ENCODE results near the gene CPPED1. TPM values are rescaled to one million over a fixed set of nuclear protein-coding genes. Genes with fewer than 3 reads are reported as not detected.

CPPED1 gene
- total and polyA plus RNA-seq, 2 donors (not counting 1 experiment from before 2014, with no cell fraction given) = 7.4 to 19.8 TPM

GRCh38 chr16:12688951-12689850, 114.5 kb downstream of the CPPED1 start:
- H4K20me1 ChIP-seq (ENCODE audit: control insufficient read depth, extremely low read depth, insufficient read depth, low read length) = no peaks in the 10 kb centered on the region
- no peaks in the 10 kb centered on the region for H3K9me3 ChIP-seq (ENCODE audit: control insufficient read depth, insufficient read depth, low read depth, low read length)
- no peak for DNase-seq (ENCODE audit: low read depth in 2 of 2)
- H2AFZ ChIP-seq (ENCODE audit: low read length) = no peak overlapping the region
- no peak for TF ChIP-seq EZH2 (IDR thresholded peaks at IDR 0.05; ENCODE audit: low read length, missing control alignments)
- no peak for TF ChIP-seq CTCF (conservative IDR thresholded peaks at IDR 0.05 in 1 of 2, IDR thresholded peaks at IDR 0.05 in 1 of 2; ENCODE audit: low read depth in 1 of 2, low read length in 2 of 2)
- no peak overlapping the region for H3K4me2 ChIP-seq (ENCODE audit: extremely low read depth, insufficient read depth, low read length)
- no peak overlapping the region for H3K4me3 ChIP-seq (replicated peaks in 1 of 4; ENCODE audit: control extremely low read depth in 1 of 4, insufficient read depth in 1 of 4, low read depth in 3 of 4, low read length in 4 of 4)
- no peaks in the 10 kb centered on the region for H3K79me2 ChIP-seq (ENCODE audit: control insufficient read depth, insufficient read depth, low read length)
- H3K36me3 ChIP-seq (ENCODE audit: control insufficient read depth, insufficient read depth, low read length) = no peaks in the 10 kb centered on the region
- no peak overlapping the region for H3K27ac ChIP-seq (ENCODE audit: insufficient read depth, low read length)
- no peaks in the 10 kb centered on the region for H3K27me3 ChIP-seq (ENCODE audit: control insufficient read depth, insufficient read depth, low read length)
- H3K4me1 ChIP-seq (ENCODE audit: control insufficient read depth, extremely low read depth, insufficient read depth, low read length) = no peaks in the 10 kb centered on the region
- H3K9ac ChIP-seq (ENCODE audit: insufficient read depth, low read length) = no peak overlapping the region

DNA sequence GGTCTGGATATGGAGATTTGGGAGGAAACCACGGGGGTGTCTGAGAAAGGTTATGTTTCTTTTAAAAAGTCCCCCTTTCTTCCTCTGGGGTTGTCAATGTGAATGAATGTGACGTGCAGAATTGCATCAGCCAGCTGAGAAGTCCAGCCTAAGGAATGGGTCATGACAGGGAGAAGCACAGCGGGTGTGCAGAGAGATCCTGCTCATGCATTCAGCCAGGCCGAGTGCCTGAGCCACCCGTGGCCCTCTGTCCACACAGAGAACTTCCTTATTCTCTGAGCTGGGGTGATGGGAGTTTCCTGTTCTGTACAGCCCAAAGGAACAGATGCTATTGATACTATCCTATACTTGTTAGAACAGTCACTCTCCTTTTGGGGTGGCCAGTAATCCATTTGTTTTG, 117.9 kb downstream of the CPPED1 start:
- no peaks in the 10 kb centered on the region for H3K36me3 ChIP-seq (ENCODE audit: control insufficient read depth, insufficient read depth, low read length)
- H4K20me1 ChIP-seq (ENCODE audit: control insufficient read depth, extremely low read depth, insufficient read depth, low read length) = no peaks in the 10 kb centered on the region
- DNase-seq (ENCODE audit: low read depth in 2 of 2) = no peak
- no peak for TF ChIP-seq CTCF (conservative IDR thresholded peaks at IDR 0.05 in 1 of 2, IDR thresholded peaks at IDR 0.05 in 1 of 2; ENCODE audit: low read depth in 1 of 2, low read length in 2 of 2)
- no peak for TF ChIP-seq EZH2 (IDR thresholded peaks at IDR 0.05; ENCODE audit: low read length, missing control alignments)
- no peaks in the 10 kb centered on the region for H3K4me1 ChIP-seq (ENCODE audit: control insufficient read depth, extremely low read depth, insufficient read depth, low read length)
- H2AFZ ChIP-seq (ENCODE audit: low read length) = no peak overlapping the region
- no peak overlapping the region for H3K4me2 ChIP-seq (ENCODE audit: extremely low read depth, insufficient read depth, low read length)
- H3K9me3 ChIP-seq (ENCODE audit: control insufficient read depth, insufficient read depth, low read depth, low read length) = no peaks in the 10 kb centered on the region
- no peaks in the 10 kb centered on the region for H3K79me2 ChIP-seq (ENCODE audit: control insufficient read depth, insufficient read depth, low read length)
- H3K4me3 ChIP-seq (replicated peaks in 1 of 4; ENCODE audit: control extremely low read depth in 1 of 4, insufficient read depth in 1 of 4, low read depth in 3 of 4, low read length in 4 of 4) = no peak overlapping the region
- no peak overlapping the region for H3K27ac ChIP-seq (ENCODE audit: insufficient read depth, low read length)
- no peak overlapping the region for H3K9ac ChIP-seq (ENCODE audit: insufficient read depth, low read length)
- no peaks in the 10 kb centered on the region for H3K27me3 ChIP-seq (ENCODE audit: control insufficient read depth, insufficient read depth, low read length)

DNA sequence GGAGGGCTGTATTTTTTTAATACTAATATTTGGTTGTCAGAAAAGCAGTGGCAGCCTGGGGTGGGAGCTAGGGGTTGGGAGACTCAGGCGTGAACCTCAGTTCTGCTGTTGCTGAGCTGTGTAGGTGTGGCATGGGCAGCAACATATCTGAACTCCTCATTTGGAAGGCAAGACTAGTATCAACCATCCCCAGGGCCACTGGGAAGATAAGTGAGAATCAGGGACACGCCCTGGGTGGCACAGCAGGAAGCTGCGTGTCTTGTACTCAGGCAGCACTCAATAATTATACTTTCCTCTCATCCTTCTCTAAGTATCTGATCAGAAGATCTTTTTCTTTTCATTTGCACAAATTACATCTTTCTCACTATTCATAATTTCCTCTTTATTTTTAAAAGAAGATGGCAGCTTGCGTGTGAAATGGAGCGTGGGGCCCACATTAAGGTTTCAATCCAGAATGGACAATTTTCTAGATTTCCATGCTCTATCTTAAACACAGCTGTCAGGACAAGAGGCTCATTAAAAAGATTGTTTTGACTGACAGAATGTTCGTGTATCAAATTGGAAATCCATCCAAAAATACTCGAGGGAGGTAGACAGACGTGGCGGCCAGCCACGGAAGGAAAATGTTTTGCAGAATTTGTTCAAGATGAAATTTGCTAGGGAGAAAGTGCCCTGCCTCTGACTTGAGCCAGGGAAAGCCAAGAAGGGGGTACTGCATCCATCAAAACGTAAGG, 121.1 kb downstream of the CPPED1 start:
- TF ChIP-seq EZH2 (IDR thresholded peaks at IDR 0.05; ENCODE audit: low read length, missing control alignments) (no peak), CTCF (conservative IDR thresholded peaks at IDR 0.05 in 1 of 2, IDR thresholded peaks at IDR 0.05 in 1 of 2; ENCODE audit: low read depth in 1 of 2, low read length in 2 of 2) (no peak)

More for the DNA sequence above, 121.1 kb downstream of the CPPED1 start:
- Histone ChIP-seq H3K4me1 (ENCODE audit: control insufficient read depth, extremely low read depth, insufficient read depth, low read length) (no peaks in the 10 kb centered on the region), H3K36me3 (ENCODE audit: control insufficient read depth, insufficient read depth, low read length) (no peaks in the 10 kb centered on the region), H3K27ac (ENCODE audit: insufficient read depth, low read length) (no peak overlapping the region), H3K79me2 (ENCODE audit: control insufficient read depth, insufficient read depth, low read length) (no peaks in the 10 kb centered on the region), H3K9ac (ENCODE audit: insufficient read depth, low read length) (no peak overlapping the region), H3K4me2 (ENCODE audit: extremely low read depth, insufficient read depth, low read length) (no peak overlapping the region), H3K27me3 (ENCODE audit: control insufficient read depth, insufficient read depth, low read length) (no peaks in the 10 kb centered on the region), H3K9me3 (ENCODE audit: control insufficient read depth, insufficient read depth, low read depth, low read length) (no peaks in the 10 kb centered on the region), H2AFZ (ENCODE audit: low read length) (no peak overlapping the region), H3K4me3 (replicated peaks in 1 of 4; ENCODE audit: control extremely low read depth in 1 of 4, insufficient read depth in 1 of 4, low read depth in 3 of 4, low read length in 4 of 4) (no peak overlapping the region), H4K20me1 (ENCODE audit: control insufficient read depth, extremely low read depth, insufficient read depth, low read length) (no peaks in the 10 kb centered on the region)
- DNase-seq (ENCODE audit: low read depth in 2 of 2) = no peak

Measured in fibroblast of lung (primary cell).